GM12878 (cell line): Measurements from ENCODE around the gene TMEM150C.

Experiments used
- BCLAF1 ChIP-seq: fragments of 450-650 bp; IDR thresholded peaks from 2 replicates; pipeline ENCODE4 v1.6.1; 2017; ENCODE audit warnings: antibody characterized with exemption, mild to moderate bottlenecking, moderate library complexity
- CEBPB ChIP-seq, 2 experiments: fragments of 150-350 bp in 1 of 2; IDR thresholded peaks; 2 replicates each; pipeline ENCODE4 v1.6.1; 2012 to 2014; ENCODE audit warnings: low read depth in 2 of 2, low read length in 2 of 2, borderline replicate concordance in 1 of 2, inconsistent platforms in 1 of 2
- EP300 ChIP-seq, 2 experiments: fragments of 150-350 bp in 1 of 2; IDR thresholded peaks; 2 replicates each; pipeline ENCODE4 v1.6.1; 2011 to 2012; ENCODE audit warnings: low read depth in 2 of 2, low read length in 2 of 2, borderline replicate concordance in 1 of 2, improper control_type of control experiment in 1 of 2, inconsistent platforms in 1 of 2; ENCODE audit not compliant: control insufficient read depth in 1 of 2
- POLR2A ChIP-seq: IDR thresholded peaks from 2 replicates; pipeline ENCODE4 v1.6.1; 2011; ENCODE audit warnings: low read depth, mild to moderate bottlenecking, low read length
- TF ChIP-seq, protein P1 (sequence below), 3 experiments: IDR thresholded peaks in 2 of 3; conservative IDR thresholded peaks in 1 of 3; 2 replicates each; pipeline ENCODE4 v1.5.1; 2011; ENCODE audit warnings: low read depth in 3 of 3, low read length in 3 of 3, mild to moderate bottlenecking in 3 of 3, control low read depth in 2 of 3, moderate library complexity in 2 of 3, inconsistent platforms in 1 of 3, mixed read lengths in 1 of 3; ENCODE audit not compliant: control insufficient read depth in 2 of 3, insufficient read depth in 1 of 3; ENCODE audit errors: extremely low read depth in 1 of 3

- TF ChIP-seq POLR2A (no peak), CEBPB (IDR thresholded peaks at IDR 0.05; ENCODE audit: borderline replicate concordance in 1 of 2, low read depth in 2 of 2, low read length in 2 of 2) (no peak), EP300 (IDR thresholded peaks at IDR 0.05; ENCODE audit: borderline replicate concordance in 1 of 2, control insufficient read depth in 1 of 2, low read depth in 2 of 2, low read length in 2 of 2) (no peak), BCLAF1 (no peak)
- TF ChIP-seq, protein P1, sequence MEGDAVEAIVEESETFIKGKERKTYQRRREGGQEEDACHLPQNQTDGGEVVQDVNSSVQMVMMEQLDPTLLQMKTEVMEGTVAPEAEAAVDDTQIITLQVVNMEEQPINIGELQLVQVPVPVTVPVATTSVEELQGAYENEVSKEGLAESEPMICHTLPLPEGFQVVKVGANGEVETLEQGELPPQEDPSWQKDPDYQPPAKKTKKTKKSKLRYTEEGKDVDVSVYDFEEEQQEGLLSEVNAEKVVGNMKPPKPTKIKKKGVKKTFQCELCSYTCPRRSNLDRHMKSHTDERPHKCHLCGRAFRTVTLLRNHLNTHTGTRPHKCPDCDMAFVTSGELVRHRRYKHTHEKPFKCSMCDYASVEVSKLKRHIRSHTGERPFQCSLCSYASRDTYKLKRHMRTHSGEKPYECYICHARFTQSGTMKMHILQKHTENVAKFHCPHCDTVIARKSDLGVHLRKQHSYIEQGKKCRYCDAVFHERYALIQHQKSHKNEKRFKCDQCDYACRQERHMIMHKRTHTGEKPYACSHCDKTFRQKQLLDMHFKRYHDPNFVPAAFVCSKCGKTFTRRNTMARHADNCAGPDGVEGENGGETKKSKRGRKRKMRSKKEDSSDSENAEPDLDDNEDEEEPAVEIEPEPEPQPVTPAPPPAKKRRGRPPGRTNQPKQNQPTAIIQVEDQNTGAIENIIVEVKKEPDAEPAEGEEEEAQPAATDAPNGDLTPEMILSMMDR (IDR thresholded peaks at IDR 0.05 in 2 of 3, conservative IDR thresholded peaks at IDR 0.05 in 1 of 3; ENCODE audit: control insufficient read depth in 2 of 3, extremely low read depth in 1 of 3, insufficient read depth in 1 of 3, low read depth in 3 of 3, low read length in 3 of 3): no peak
Observed at GRCh38 chr4:82482387-82482786, 79.4 kb downstream of the TMEM150C start.
